ENCODE results near the gene TTC34.

- TF ChIP-seq CTCF (conservative IDR thresholded peaks at IDR 0.05 in 1 of 2, IDR thresholded peaks at IDR 0.05 in 1 of 2; ENCODE audit: low read depth in 1 of 2, low read length in 2 of 2) (no peak), EZH2 (IDR thresholded peaks at IDR 0.05; ENCODE audit: low read length, missing control alignments) (no peak)
Measured at GRCh38 chr1:2848006-2848670, 46.6 kb upstream of the TTC34 start.

Measured in fibroblast of lung (primary cell).